Suppressor macrophage treated with lipopolysaccharide for 4 hours (primary cell): ENCODE results near the gene GALNT18.
"Not testable (repeated sequence)": the region's sequence is repeated elsewhere in the genome, so short reads cannot be mapped to it uniquely, and the experiment has no call there.

Source experiments
- DNase-seq: peaks from one replicate; pipeline ENCODE4 v3.0.0-alpha.2; 2020

Gene GALNT18

GRCh38 chr11:11378184-11378940 is 243.4 kb downstream of the GALNT18 start:
- no peak for DNase-seq

DNA sequence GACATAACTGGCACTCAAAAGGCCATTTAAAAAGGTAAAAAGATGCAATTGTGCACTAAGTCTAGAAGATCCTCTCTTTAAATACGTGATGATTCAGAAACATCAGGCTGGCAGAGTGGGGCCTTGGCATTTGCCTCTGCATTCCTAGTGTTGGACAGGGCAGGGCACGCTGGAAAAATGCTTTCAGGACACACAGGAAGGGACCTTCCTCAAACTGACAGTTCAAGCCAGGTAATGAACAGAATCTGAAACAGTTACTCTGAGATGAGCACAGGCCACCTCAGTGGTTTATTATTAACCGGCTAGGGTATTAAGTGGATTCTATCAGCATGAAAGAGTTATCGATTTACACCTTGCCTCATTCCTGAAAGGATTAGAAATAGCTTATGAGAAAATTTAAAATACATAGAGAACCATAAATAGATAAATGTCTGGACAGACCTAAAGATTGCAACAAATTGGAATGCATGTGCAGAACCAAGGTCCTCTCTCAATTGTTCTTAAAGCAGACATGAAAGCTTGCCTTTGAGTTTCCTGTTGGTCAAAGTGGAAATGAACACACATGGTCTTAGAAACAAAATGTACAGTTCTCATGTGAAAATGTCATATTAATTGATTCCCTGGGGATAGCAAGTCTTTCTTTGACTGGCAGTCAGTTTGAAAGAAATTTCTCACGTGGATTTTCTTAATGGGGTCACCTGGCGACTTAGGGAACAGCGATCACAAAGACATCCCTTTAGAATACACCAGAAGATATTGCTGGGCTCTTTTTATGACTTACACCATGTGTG is 247.3 kb downstream of the GALNT18 start:
- DNase-seq = no peak

GRCh38 chr11:11373934-11374333 is 247.9 kb downstream of the GALNT18 start:
- no peak for DNase-seq

- DNase-seq = no peak
These were observed 249.3 kb downstream of the GALNT18 start for GRCh38 chr11:11372461-11372860.

- DNase-seq = no peak
These were observed 250.9 kb downstream of the GALNT18 start for GRCh38 chr11:11370962-11371303.

- DNase-seq = peak; percentile 87
These were observed 251.4 kb downstream of the GALNT18 start for GRCh38 chr11:11370255-11370961.

- DNase-seq = peak; percentile 4
These were observed 255.0 kb downstream of the GALNT18 start for GRCh38 chr11:11366793-11367192.

- DNase-seq = no peak
These were observed 258.1 kb downstream of the GALNT18 start for GRCh38 chr11:11363674-11364073.

- DNase-seq = no peak
These were observed 262.2 kb downstream of the GALNT18 start for GRCh38 chr11:11359611-11360010.

DNA sequence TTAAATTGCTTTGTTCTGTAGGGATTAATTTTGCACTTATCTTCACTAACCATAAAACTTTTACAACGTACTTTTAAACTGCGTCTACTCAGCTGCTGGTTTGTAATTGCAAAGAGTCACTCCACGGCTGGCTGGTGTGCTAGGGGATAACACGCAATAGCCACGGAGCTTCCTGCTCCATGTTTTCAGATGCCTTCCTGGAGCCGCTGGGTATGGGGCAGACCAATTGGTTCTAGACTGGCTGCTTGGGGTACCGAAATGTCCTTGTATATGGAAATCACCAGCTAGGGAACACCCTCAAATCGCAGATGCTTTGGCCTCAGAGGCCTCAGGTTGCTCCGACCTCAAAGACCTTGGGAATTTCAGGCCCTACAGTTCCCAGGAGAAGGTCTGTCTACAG is 265.0 kb downstream of the GALNT18 start:
- DNase-seq = no peak

GRCh38 chr11:11352878-11353277 is 268.9 kb downstream of the GALNT18 start, which contains the start of gene CSNK2A3:
Gene CSNK2A3, minus strand, starts transcription at chr11:11353250. Its CDS starts 131 bp downstream, at chr11:11353119.
- not testable (repeated sequence) for DNase-seq

DNA sequence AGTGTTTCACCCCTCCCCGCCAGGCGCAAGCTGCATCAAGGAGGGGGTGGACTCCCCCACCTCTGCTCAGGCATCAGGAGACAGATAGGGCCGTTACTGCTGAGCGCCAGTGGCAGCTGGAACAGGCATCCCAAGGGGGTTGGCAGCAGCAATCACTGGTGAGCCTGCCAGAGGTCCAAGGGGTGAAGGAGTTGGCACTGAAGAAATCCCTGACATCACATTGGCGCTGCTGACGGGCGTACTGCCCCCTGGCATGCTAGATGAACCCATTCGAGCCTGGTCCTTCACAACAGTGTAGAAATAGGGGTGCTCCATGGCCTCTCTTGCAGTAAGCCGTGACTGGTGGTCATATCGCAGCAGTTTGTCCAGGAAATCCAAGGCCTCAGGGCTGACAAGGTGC is 270.0 kb downstream of the GALNT18 start:
- DNase-seq = not testable (repeated sequence)

GRCh38 chr11:11351042-11351586 is 270.7 kb downstream of the GALNT18 start:
- no peak for DNase-seq

- DNase-seq = no peak
These were observed 271.9 kb downstream of the GALNT18 start for GRCh38 chr11:11349870-11350337.

DNA sequence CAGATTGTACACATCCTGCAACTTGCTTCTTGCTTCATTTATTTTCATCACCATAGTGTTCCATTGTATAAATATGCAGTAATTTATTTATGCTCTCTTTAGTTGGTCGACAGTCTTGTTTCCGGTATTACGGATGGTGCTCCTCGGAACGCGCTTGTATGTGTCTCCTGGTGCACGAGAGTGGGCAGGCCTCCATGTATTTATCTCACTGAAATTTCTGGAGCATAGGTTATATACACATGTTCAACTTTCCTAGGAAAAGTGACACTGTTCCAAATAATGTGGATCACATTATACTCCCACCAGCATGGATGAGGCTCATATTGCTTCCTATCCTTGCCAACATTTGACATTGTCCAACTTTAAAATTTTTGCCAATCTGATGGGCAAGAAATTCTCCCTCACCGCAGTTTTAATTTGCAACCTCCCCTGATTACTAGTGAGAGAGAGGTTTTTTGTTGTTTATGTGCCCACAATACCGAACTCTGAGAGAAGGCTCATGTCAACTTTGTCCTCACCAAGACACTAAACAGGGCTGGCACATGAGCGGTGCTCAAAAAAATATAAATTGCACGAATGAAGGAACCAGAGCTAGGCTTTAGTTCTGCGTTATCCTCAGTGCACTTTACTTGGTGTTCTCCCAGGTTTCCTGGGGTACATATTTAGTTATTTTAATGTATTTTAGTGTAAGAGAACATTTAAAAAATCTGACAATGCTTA is 272.5 kb downstream of the GALNT18 start:
- DNase-seq = no peak

- DNase-seq = no peak
These were observed 273.5 kb downstream of the GALNT18 start for GRCh38 chr11:11348303-11348702.

DNA sequence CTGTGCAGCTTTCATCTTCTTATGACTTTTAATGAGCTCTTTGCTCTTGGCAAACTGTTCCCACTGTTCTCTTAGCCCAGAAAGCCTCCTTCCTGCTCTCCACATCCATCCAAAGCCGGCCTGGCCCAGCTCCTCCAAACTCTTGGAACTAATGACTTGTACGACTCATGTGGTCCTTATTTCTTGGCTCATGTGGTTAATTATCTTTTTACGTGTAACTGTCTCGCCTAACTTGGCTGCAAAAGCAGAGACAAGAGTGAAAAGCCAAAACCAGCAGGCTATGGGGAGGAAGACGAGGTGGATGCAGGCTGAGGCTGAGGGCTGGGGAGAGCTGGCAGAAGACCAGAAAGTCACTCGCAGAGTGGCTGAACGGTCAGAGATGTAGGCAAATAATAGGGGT is 274.2 kb downstream of the GALNT18 start:
- DNase-seq = no peak

GRCh38 chr11:11346303-11346702 is 275.5 kb downstream of the GALNT18 start:
- no peak for DNase-seq

GRCh38 chr11:11345099-11345498 is 276.7 kb downstream of the GALNT18 start:
- DNase-seq = no peak

GRCh38 chr11:11344045-11344444 is 277.8 kb downstream of the GALNT18 start:
- no peak for DNase-seq

- no peak for DNase-seq
These were observed 283.5 kb downstream of the GALNT18 start for GRCh38 chr11:11338304-11338703.

DNA sequence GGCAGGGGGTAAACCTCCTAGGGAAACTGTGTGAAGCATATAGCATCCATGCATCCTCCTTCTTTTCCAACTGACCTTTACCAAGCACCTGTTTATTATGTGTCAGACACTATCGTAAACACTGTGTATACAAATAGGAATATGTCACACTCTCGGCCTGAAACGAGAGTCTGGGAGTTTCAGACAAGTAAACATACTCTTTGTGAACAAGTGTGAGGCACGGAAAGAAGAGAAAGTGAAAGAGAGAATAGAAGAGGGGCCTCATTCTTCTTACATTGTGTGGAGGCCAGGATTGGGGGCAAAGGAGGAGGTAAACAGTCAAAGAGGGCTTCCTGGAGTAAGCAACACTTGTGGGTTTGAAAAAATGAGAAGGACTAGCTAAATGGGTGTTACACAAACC is 285.1 kb downstream of the GALNT18 start:
- DNase-seq = no peak
